Ovary (tissue), 3 donors: ENCODE data around the gene CDK7.

Experiments used
- EP300 ChIP-seq: sonication (generic); formaldehyde crosslinking; IDR thresholded peaks from one replicate; pipeline ENCODE4 v1.6.1; 2017; ENCODE audit warnings: antibody characterized with exemption
- POLR2A ChIP-seq: fragments of 450-650 bp; IDR thresholded peaks from one replicate; pipeline ENCODE4 v1.6.1; 2017; ENCODE audit warnings: antibody characterized with exemption, mild to moderate bottlenecking, moderate library complexity
- TF ChIP-seq, protein P1 (sequence below), 3 donors: fragments of 450-650 bp in 2 of 3; fragments of 200-600 bp in 1 of 3; IDR thresholded peaks; one replicate each; pipeline versions ENCODE4 v1.5.1 to v1.8.0; 2016 to 2022; ENCODE audit warnings: antibody characterized with exemption in 3 of 3, mild to moderate bottlenecking in 1 of 3
- donor health status: DM: no; HTN: no; CAD: no.

GRCh38 chr5:69285448-69286116 is 50.9 kb downstream of the CDK7 start:
- TF ChIP-seq EP300 = no peak
- TF ChIP-seq POLR2A = no peak
- TF ChIP-seq, protein P1, sequence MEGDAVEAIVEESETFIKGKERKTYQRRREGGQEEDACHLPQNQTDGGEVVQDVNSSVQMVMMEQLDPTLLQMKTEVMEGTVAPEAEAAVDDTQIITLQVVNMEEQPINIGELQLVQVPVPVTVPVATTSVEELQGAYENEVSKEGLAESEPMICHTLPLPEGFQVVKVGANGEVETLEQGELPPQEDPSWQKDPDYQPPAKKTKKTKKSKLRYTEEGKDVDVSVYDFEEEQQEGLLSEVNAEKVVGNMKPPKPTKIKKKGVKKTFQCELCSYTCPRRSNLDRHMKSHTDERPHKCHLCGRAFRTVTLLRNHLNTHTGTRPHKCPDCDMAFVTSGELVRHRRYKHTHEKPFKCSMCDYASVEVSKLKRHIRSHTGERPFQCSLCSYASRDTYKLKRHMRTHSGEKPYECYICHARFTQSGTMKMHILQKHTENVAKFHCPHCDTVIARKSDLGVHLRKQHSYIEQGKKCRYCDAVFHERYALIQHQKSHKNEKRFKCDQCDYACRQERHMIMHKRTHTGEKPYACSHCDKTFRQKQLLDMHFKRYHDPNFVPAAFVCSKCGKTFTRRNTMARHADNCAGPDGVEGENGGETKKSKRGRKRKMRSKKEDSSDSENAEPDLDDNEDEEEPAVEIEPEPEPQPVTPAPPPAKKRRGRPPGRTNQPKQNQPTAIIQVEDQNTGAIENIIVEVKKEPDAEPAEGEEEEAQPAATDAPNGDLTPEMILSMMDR (IDR thresholded peaks at IDR 0.05) = no peak
